Fibroblast of skin of left biceps (primary cell): ENCODE data around the gene NELFB.

Experiments
- DNase-seq, 2 experiments: peaks; one replicate each; pipeline ENCODE4 v3.0.0-alpha.2; 2013; ENCODE audit warnings: low read depth in 2 of 2

NELFB gene

GRCh38 chr9:137314561-137315560 lies 59.7 kb downstream of the NELFB start:
- DNase-seq: no peak

DNA sequence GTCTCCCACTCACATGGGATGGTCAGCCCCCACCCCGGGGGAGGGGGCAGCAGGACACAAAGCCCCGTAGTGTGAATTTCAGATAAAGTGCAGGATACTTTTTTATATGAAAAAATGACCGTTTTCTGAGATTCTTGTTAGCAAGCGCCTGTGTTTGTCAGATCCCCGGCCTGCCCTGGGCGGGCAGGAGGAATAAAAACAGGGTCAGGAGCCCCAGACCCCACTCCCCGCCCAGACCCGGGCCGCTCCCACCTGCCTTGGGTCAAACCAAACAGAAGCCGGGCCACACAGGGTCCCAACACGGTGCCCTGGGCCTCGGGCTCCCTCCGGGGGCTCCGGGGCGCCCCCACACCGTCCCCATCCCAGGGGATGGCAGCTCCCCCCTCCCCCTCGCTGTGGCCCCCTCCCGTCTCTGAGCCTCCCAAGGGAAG lies 60.5 kb downstream of the NELFB start:
- DNase-seq: no peak

DNA sequence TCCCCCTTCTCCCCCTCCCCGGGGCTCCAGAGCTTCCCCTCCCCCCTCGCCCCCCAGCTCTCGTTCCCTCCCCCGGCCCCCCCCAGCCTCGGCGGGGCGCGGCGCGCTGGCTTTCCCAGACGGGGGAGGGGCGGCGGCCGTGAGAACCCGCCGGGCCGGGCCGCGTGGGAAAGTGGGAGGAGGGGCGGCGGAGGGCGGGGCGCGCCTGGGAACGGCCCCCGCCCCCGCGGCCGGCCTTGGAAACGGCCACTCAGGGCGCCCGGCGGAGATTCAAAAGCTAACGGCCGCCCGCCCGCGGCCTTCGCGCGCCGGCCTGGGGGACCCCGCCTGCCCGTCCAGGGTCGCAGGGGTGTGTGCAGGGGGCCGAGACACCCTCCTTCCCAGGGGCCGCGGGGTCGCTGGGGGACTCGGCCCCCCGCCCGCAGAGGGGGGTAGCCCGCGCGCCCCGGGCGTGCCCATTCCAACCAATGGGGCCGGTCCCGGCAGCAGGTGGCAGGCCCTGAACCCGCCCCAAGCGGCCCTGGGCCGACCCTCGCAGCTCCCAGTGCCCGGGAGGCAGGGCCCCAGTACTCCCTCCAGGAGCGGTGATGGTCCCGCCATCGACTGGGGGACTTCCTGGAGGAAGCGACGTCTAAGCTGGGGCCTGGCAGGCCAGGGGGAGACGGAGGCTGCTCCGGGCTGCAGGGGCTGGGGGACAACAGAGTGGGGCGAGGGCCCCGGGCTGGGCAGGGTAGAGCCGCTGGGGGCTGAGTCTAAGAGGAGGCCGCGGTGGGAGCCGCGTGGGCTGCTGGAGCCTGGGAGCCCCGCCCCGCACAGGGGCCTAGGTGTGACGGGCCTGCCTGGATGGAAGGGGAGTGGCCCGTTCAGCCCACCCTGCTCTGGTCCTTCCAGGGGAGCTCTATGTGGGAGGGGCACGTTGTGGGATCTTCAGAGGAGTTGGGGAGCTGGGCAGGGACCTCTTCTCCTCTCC lies 61.2 kb downstream of the NELFB start:
- DNase-seq: no peak

- no peak for DNase-seq
Observed at GRCh38 chr9:137317021-137317717, 62.0 kb downstream of the NELFB start.

DNA sequence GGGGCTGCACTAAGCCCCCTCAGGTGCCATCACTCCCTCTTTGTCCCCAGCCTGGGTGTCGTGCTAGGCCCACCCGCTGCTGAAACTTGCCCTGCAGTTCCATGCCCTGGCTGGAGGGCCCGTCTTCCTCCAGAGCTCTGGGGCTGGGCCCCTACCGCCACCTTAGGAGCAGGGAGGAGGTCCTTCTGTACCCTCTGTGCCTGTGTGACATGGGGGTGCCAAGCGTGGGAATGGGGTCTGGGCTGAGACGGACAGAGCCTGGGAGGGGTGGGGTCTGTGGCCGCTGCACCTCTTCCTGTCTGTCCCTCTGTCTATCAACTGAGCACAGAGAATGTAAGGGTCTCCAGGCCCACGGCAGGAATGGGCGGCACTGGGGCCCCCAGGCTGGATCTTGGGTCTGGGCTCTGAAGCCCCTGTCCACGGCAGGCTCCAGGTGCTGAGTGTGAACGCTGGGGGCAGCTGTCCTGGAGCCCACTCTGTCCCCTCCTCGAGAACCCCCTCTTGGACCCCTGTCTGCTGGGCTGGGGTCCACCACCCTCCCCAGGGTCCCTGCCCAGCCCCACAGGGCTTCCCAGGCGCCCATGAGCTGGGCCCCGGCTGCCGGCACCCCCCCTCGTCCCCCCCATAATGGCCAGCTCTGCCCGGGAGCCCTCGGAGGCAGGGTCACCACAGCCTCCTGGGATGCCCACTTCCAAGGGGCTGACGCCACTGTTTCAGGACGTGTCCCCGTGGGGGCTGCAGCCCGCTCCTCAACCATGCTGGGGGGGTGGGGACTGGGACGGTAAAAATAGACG lies 62.8 kb downstream of the NELFB start:
- no peak for DNase-seq

DNA sequence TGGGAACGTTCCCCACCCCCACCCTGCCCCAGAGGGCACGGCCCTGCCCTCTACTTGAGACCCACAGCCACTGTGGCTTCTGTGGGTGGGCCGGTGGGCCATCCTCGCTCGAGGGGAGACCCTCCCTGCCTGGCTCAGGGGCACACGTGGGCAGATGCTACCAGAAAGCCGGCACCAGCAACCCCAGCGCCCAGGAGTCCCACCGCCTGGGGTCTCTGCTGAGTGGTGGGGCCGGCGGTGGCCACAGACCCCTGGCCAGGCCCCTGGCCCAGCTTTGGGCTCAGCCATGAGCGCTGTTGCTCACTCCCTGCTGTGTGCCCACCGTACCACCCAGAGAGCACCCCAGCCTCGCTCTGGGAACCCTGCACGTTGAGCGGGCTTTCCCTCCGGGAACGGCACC lies 63.5 kb downstream of the NELFB start:
- no peak for DNase-seq

DNA sequence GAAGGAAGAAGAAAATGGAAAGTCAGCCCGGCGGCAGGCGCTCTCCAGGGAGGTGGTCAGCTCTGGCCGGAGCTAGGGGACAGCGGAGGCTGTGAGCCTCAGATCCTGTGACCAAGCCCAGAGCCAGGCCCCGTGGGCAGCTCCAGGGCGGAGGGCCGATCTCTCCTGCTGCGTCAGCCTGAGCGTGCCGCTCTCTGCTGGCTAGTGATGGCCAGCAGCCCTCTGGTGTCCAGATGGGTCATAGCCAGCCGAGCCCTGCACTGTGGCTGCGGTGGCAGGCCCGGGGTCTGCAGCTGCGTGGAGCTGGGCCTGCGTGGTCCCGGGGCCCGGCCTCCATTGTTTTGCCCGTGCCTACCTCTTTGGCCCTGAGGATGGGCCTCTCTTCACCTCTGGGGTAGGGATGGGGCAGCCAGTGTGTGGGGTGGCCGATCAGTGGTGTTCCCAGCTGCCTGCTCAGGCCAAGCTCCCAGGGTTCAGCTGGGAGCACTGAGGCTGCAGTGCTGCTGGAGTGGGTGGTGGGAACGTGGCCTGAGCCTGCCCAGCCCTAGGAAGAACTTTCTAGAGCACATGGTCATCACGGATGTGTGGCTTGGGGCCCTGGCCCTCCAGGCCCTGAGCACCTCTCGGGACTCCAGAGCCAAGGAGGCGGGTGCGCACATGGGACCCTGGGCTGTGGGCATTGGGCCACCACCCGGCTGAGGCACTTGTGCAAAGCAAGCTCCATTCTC lies 64.0 kb downstream of the NELFB start:
- DNase-seq: no peak

DNA sequence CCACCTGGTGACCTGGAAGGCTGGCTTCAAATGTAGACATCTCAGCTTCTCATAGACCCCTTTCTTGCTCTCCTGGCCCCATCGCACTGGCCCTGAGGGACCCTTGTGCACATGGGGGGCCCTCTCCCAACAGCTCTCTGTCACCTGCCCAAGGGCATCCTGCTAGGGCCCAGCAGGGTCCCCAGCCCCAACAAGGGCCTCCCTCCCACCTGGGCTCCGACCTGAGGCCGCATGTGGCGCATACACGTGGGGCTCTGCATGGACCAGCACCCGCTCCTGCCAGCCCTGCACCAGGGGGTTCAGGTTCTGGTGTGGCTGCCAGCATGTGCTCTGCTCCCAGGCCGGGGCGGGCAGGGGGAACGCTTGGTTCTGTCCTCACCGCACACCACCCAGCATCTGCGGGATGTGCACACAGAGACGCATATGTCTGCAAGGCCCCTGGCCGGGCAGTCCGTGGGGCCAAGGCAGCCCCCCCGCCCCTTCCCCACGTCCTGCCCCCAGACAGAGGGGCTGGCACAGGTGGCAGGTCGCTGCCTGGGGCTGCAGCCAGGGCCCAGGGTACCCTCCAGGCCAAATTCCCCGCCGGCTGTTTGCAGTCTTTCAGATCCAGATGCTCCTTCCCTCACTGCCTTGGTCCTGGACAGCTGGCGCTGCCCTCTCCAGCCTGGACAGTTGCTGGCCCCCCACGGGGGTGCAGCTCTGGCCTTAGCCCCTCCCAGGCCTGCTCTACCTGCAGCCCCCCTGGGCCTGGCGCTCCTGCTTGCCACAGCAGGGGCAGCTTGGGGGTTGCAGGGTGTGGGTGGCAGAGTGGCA lies 64.8 kb downstream of the NELFB start:
- DNase-seq: no peak

GRCh38 chr9:137320555-137321384 lies 65.6 kb downstream of the NELFB start:
- no peak for DNase-seq

- DNase-seq: no peak
Observed at GRCh38 chr9:137321726-137322361, 66.7 kb downstream of the NELFB start.
